Measurements from ENCODE around the gene MRPS27. TPM values are rescaled to one million over a fixed set of nuclear protein-coding genes. Genes with fewer than 3 reads are reported as not detected.

MRPS27 gene
- 50.2 to 62.9 TPM (median 59.2 TPM) in 5 replicates for total RNA-seq (2022; extraction: Qiagen RNA extraction)

GRCh38 chr5:72319976-72320752 is at the start of gene MRPS27, which contains the start of gene PTCD2:
TSS of gene MRPS27 (minus strand) at chr5:72320240. CDS start at chr5:72320221, 19 bp downstream.
TSS of gene PTCD2 (plus strand) at chr5:72320373. CDS start at chr5:72320383, 10 bp downstream.

Other genes starting within 250 kb of the MRPS27 start
- 38.7 to 66.7 TPM (median 54.5 TPM) in 5 replicates for gene MAP1B, start 212.8 kb downstream of the MRPS27 start, total RNA-seq (2022; extraction: Qiagen RNA extraction)
- gene PTCD2, start 133 bp upstream of the MRPS27 start, total RNA-seq (2022; extraction: Qiagen RNA extraction), result 8.2 to 12.1 TPM (median 10.2 TPM) in 5 replicates
- not detected in 5 replicates for gene ZNF366, start 187.2 kb upstream of the MRPS27 start, total RNA-seq (2022; extraction: Qiagen RNA extraction)

Data from A549 treated with dexamethasone at 1 μM for 4 hours (cell line).